Esophagus muscularis mucosa (tissue), 4 donors: ENCODE results near the gene SLIT1. TPM values are rescaled to one million over a fixed set of nuclear protein-coding genes. Genes with fewer than 3 reads are reported as not detected.

ENCODE experiments used
- DNase-seq: peaks from one replicate; pipeline ENCODE4 v3.0.0-alpha.2; 2017; ENCODE audit errors: extremely low spot score
- H3K27ac ChIP-seq, 4 donors: fragments of 200-600 bp; sonication (generic); replicated peaks in 1 of 4; 1 replicate in 3 of 4; 2 replicates in 1 of 4; pipeline ENCODE4 v1.5.1; 2016 to 2019; ENCODE audit warnings: mild to moderate bottlenecking in 1 of 4
- H3K27me3 ChIP-seq, 4 donors: fragments of 200-600 bp; sonication (generic); one replicate each; pipeline versions ENCODE4 v1.5.1 to v1.6.0; 2016 to 2019
- H3K36me3 ChIP-seq, 4 donors: fragments of 200-600 bp; sonication (generic); one replicate each; pipeline ENCODE4 v1.5.1; 2016 to 2019
- H3K4me1 ChIP-seq, 4 donors: fragments of 200-600 bp; sonication (generic); one replicate each; pipeline ENCODE4 v1.5.1; 2016 to 2019
- H3K4me3 ChIP-seq, 4 donors: fragments of 200-600 bp; sonication (generic); 1 replicate in 2 of 4; 2 replicates in 2 of 4; pipeline ENCODE4 v1.5.1; 2016 to 2019; ENCODE audit warnings: mild to moderate bottlenecking in 4 of 4, moderate library complexity in 1 of 4
- H3K9me3 ChIP-seq, 4 donors: fragments of 200-600 bp; sonication (generic); 1 replicate in 3 of 4; 2 replicates in 1 of 4; pipeline ENCODE4 v1.5.1; 2016 to 2019
- EP300 ChIP-seq: sonication (generic); formaldehyde crosslinking; IDR thresholded peaks from one replicate; pipeline ENCODE4 v1.6.1; 2017; ENCODE audit warnings: antibody characterized with exemption
- POLR2A ChIP-seq: fragments of 450-650 bp; IDR thresholded peaks from one replicate; pipeline ENCODE4 v1.6.1; 2017; ENCODE audit warnings: antibody characterized with exemption, moderate library complexity, mild to moderate bottlenecking, low read depth
- POLR2AphosphoS5 ChIP-seq, 2 donors: sonication (generic); formaldehyde crosslinking; IDR thresholded peaks; one replicate each; pipeline ENCODE4 v1.6.1; 2017; ENCODE audit warnings: antibody characterized with exemption in 2 of 2
- WGBS: methylation state at CpG from one replicate; pipeline ENCODE4 v1.1.5; 2018; 5-methylcytosine and 5-hydroxymethylcytosine counted together
- intact Hi-C: fragments of 100-400 bp; cut with DNase I; formaldehyde crosslinking; loops from one replicate; pipeline ENCODE4 v1.15.1; 2023
- total RNA-seq, 4 donors: library from RNA; depleted of rRNA; stranded (reverse); fragments of >200 nt; gene quantifications; one replicate each; pipeline versions ENCODE4 v1.1.0 to v1.2.1, GENCODE V29; 2016
- TF ChIP-seq, protein P1 (sequence below), 3 experiments: fragments of 200-600 bp in 2 of 3; fragments of 450-650 bp in 1 of 3; sonication (generic) in 2 of 3; IDR thresholded peaks; one replicate each; pipeline ENCODE4 v1.5.1; 2017 to 2019; ENCODE audit warnings: antibody characterized with exemption in 3 of 3, mild to moderate bottlenecking in 2 of 3, moderate library complexity in 1 of 3

Gene SLIT1
- total RNA-seq, 4 donors from 2014 or later, result 0.13 to 0.42 (median 0.31) TPM

DNA sequence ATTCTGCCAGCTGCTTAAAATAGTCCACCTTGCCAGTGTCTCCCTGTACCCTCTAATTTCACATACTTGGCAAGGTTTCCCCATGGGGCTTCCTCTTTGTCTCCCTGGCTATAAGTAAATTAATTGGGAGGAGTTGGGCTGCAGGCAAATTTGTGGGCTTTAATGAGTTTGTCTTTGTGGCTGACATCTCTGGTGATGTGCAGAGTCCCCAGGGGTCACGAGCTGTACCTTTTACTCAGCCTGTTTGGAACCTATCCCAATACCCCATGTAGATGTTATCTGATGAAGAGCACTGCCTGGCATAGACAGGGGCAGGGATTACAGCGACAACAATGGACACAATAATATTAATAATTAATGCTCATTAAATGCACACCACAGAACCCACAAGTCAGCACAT, 132.5 kb downstream of the SLIT1 start:
- 54% methylated on average over 2 of the region's 2 CpGs for WGBS
- DNase-seq, result no peak

DNA sequence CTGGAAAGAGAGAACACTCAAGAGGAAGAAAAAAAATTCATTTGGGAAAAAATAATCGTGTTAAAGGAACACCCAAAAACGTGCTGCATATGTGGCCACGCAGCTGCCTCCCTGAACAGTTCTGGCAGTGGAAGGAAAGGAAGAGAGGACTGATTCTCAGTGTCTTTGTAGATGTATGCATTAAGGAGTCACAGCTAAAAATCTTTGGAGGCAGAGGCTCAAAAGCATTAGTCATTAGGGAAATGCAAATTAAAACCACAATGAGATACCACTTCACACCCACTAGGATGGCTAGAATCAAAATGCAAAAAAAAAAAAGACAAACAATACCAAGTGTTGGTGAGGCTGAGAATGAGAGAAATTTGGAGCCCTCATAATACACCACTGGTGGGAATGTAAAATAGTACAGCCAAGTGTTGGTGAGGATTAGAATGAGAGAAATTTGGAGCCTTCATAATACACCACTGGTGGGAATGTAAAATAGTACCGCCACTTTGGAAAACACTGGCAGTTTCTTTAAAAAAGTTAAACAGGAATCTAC, 134.7 kb downstream of the SLIT1 start:
- intact Hi-C loops, result no loop called here
- Histone ChIP-seq H3K9me3 (no peaks in the 10 kb centered on the region), H3K27me3 (no peaks in the 10 kb centered on the region), H3K4me1 (no peaks in the 10 kb centered on the region), H3K36me3 (no peaks in the 10 kb centered on the region), H3K27ac (no peak overlapping the region), H3K4me3 (no peak overlapping the region)
- 76% methylated on average over 4 of the region's 4 CpGs for WGBS
- no peak for DNase-seq
- TF ChIP-seq, protein P1, sequence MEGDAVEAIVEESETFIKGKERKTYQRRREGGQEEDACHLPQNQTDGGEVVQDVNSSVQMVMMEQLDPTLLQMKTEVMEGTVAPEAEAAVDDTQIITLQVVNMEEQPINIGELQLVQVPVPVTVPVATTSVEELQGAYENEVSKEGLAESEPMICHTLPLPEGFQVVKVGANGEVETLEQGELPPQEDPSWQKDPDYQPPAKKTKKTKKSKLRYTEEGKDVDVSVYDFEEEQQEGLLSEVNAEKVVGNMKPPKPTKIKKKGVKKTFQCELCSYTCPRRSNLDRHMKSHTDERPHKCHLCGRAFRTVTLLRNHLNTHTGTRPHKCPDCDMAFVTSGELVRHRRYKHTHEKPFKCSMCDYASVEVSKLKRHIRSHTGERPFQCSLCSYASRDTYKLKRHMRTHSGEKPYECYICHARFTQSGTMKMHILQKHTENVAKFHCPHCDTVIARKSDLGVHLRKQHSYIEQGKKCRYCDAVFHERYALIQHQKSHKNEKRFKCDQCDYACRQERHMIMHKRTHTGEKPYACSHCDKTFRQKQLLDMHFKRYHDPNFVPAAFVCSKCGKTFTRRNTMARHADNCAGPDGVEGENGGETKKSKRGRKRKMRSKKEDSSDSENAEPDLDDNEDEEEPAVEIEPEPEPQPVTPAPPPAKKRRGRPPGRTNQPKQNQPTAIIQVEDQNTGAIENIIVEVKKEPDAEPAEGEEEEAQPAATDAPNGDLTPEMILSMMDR (IDR thresholded peaks at IDR 0.05), result no peak
- TF ChIP-seq EP300, result no peak
- TF ChIP-seq POLR2A, result no peak
- TF ChIP-seq POLR2AphosphoS5 (IDR thresholded peaks at IDR 0.05), result no peak

More for the DNA sequence above, 132.5 kb downstream of the SLIT1 start:
- Histone ChIP-seq H3K9me3 (no peaks in the 10 kb centered on the region), H3K27me3 (no peaks in the 10 kb centered on the region), H3K4me3 (no peak overlapping the region), H3K27ac (no peak overlapping the region), H3K36me3 (no peaks in the 10 kb centered on the region), H3K4me1 (peaks cover 0 to under 1% (median 0%) of the 10 kb centered on the region in 4 donors)
- intact Hi-C loops, result no loop called here
- no peak for TF ChIP-seq EP300
- TF ChIP-seq POLR2AphosphoS5 (IDR thresholded peaks at IDR 0.05), result no peak
- TF ChIP-seq, protein P1 (IDR thresholded peaks at IDR 0.05), result no peak
- no peak for TF ChIP-seq POLR2A

DNA sequence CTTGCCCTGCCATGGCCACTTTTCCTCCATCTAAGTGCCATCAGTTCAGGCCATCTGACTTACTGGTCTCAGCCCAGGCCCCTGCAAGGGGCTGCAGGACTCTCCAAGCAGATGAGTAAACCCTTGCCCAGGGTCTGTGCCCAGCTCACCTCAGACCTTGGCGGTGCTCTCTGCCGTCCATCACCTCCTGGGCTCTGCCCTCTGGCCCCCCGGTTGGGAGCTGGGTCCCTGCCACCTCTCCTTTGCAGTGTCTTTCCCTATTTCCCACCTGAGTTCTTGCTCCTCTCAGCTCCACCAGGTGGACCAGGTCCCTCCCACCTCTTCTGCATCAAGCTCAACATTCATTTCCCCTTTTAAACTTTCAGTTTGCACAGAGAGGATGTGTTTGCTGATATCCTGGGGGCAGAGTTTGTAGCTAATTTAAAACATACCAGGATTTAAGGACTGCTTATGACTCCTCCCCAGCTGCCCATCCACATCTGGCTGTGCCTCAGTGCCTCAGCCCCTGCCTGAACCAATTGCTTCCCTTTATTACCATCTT, 135.5 kb downstream of the SLIT1 start:
- Histone ChIP-seq H3K4me1 (no peaks in the 10 kb centered on the region), H3K36me3 (no peaks in the 10 kb centered on the region), H3K27ac (no peak overlapping the region), H3K27me3 (no peaks in the 10 kb centered on the region), H3K4me3 (no peak overlapping the region), H3K9me3 (no peaks in the 10 kb centered on the region)
- TF ChIP-seq EP300 (no peak), POLR2A (no peak), POLR2AphosphoS5 (IDR thresholded peaks at IDR 0.05) (no peak)
- TF ChIP-seq, protein P1 (IDR thresholded peaks at IDR 0.05), result no peak
- intact Hi-C loops, result no loop called here
- no peak for DNase-seq
- 74% methylated on average over 3 of the region's 3 CpGs for WGBS

DNA sequence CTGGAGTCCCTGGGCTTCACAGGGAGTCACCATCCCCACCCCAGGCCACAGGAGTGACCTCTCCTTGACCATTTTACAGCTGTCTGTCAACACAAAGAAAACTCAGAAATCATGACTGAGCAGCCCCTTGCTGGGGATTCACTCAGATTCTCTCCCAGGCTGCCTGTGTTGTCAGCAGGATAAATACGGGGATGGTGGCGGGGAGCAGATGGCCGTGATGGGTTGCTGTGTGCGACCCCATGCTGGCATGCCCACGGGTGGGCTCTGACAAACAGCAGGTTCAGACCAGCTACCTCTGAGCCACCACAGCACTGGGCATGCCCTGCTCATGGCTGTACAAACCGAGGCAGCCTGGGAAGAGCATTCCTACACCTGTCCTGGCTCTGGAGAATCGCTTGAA, 136.1 kb downstream of the SLIT1 start:
- 91% methylated on average over 7 of the region's 7 CpGs for WGBS
- Histone ChIP-seq H3K27ac (no peak overlapping the region), H3K27me3 (no peaks in the 10 kb centered on the region), H3K4me1 (no peaks in the 10 kb centered on the region), H3K9me3 (peaks cover 0 to 2% (median 0%) of the 10 kb centered on the region in 4 donors), H3K36me3 (no peaks in the 10 kb centered on the region), H3K4me3 (no peak overlapping the region)
- intact Hi-C loops, result no loop called here
- no peak for DNase-seq
- TF ChIP-seq POLR2A (no peak), POLR2AphosphoS5 (IDR thresholded peaks at IDR 0.05) (no peak), EP300 (no peak)
- TF ChIP-seq, protein P1 (IDR thresholded peaks at IDR 0.05), result no peak
